H9 (cell line): Measurements from ENCODE around the gene ORAI2. TPM values are rescaled to one million over a fixed set of nuclear protein-coding genes. Genes with fewer than 3 reads are reported as not detected.

ENCODE experiments used
- DNase-seq: peaks from one replicate; pipeline ENCODE4 v3.0.0-alpha.2; 2017
- H2AFZ ChIP-seq: one replicate; pipeline ENCODE4 v1.6.1; 2013; ENCODE audit warnings: mild to moderate bottlenecking, low read length, control low read depth, moderate library complexity
- H2AK5ac ChIP-seq: 2 replicates; pipeline ENCODE4 v1.6.1; 2013; ENCODE audit warnings: low read length, control low read depth, mixed read lengths; ENCODE audit not compliant: insufficient read length
- H2BK120ac ChIP-seq: one replicate; pipeline ENCODE4 v1.6.1; 2013; ENCODE audit warnings: low read depth, mild to moderate bottlenecking, low read length, control low read depth, inconsistent platforms; ENCODE audit not compliant: poor library complexity, severe bottlenecking
- H2BK12ac ChIP-seq: 2 replicates; pipeline ENCODE4 v1.6.1; 2013; ENCODE audit warnings: low read length, control low read depth, mixed read lengths, low read depth; ENCODE audit not compliant: insufficient read length
- H2BK15ac ChIP-seq: 2 replicates; pipeline ENCODE4 v1.6.1; 2013; ENCODE audit warnings: low read depth, low read length, control low read depth
- H2BK20ac ChIP-seq: one replicate; pipeline ENCODE4 v1.6.1; 2013; ENCODE audit warnings: low read depth, mild to moderate bottlenecking, low read length, control low read depth, inconsistent platforms; ENCODE audit not compliant: poor library complexity, severe bottlenecking
- H2BK5ac ChIP-seq: 2 replicates; pipeline ENCODE4 v1.6.1; 2013; ENCODE audit warnings: low read length, control low read depth, mixed read lengths; ENCODE audit not compliant: insufficient read length
- H3K14ac ChIP-seq: 2 replicates; pipeline ENCODE4 v1.6.1; 2013; ENCODE audit warnings: low read length, control low read depth; ENCODE audit not compliant: insufficient read depth
- H3K18ac ChIP-seq: 2 replicates; pipeline ENCODE4 v1.6.1; 2013; ENCODE audit warnings: low read depth, mild to moderate bottlenecking, mixed read lengths, low read length, control low read depth; ENCODE audit not compliant: insufficient read length
- H3K23ac ChIP-seq: 2 replicates; pipeline ENCODE4 v1.6.1; 2013; ENCODE audit warnings: low read length, control low read depth, mixed read lengths, low read depth; ENCODE audit not compliant: insufficient read length
- H3K23me2 ChIP-seq: 2 replicates; pipeline ENCODE4 v1.6.1; 2013; ENCODE audit warnings: low read depth, mild to moderate bottlenecking, mixed read lengths, low read length, control low read depth; ENCODE audit not compliant: insufficient read length, poor library complexity, severe bottlenecking
- H3K27ac ChIP-seq: 2 replicates; pipeline ENCODE4 v1.5.1; 2013; ENCODE audit warnings: low read length, control low read depth, mixed read lengths, low read depth; ENCODE audit not compliant: insufficient read length
- H3K27me3 ChIP-seq: 2 replicates; pipeline ENCODE4 v1.6.1; 2013; ENCODE audit warnings: low read length, control low read depth, inconsistent platforms; ENCODE audit not compliant: insufficient read depth
- H3K4ac ChIP-seq: 2 replicates; pipeline ENCODE4 v1.6.1; 2013; ENCODE audit warnings: low read depth, mild to moderate bottlenecking, control low read depth, inconsistent platforms, low read length, moderate library complexity
- H3K4me1 ChIP-seq: 2 replicates; pipeline ENCODE4 v1.6.1; 2013; ENCODE audit warnings: low read length, control low read depth, inconsistent platforms; ENCODE audit not compliant: insufficient read depth
- H3K4me2 ChIP-seq: 2 replicates; pipeline ENCODE4 v1.6.1; 2013; ENCODE audit warnings: low read length, control low read depth, mixed read lengths; ENCODE audit not compliant: insufficient read length, insufficient read depth
- H3K56ac ChIP-seq: 2 replicates; pipeline ENCODE4 v1.6.1; 2013; ENCODE audit warnings: low read depth, mild to moderate bottlenecking, mixed read lengths, low read length, control low read depth; ENCODE audit not compliant: insufficient read length
- H3K79me1 ChIP-seq: 2 replicates; pipeline ENCODE4 v1.6.1; 2013; ENCODE audit warnings: low read depth, mild to moderate bottlenecking, moderate library complexity, low read length, control low read depth, inconsistent platforms; ENCODE audit not compliant: insufficient read depth, poor library complexity, severe bottlenecking
- H3K79me2 ChIP-seq: 2 replicates; pipeline ENCODE4 v1.6.1; 2013; ENCODE audit warnings: low read length, control low read depth, inconsistent platforms; ENCODE audit not compliant: insufficient read depth
- H3K9ac ChIP-seq: 2 replicates; pipeline ENCODE4 v1.6.1; 2013; ENCODE audit warnings: low read length, control low read depth, mixed read lengths; ENCODE audit not compliant: insufficient read length; ENCODE audit errors: extremely low read depth
- H3K9me3 ChIP-seq: one replicate; pipeline ENCODE4 v1.6.1; 2013; ENCODE audit warnings: low read depth, low read length, inconsistent platforms; ENCODE audit not compliant: control insufficient read depth
- H3T11ph ChIP-seq: one replicate; pipeline ENCODE4 v1.6.1; 2013; ENCODE audit warnings: mild to moderate bottlenecking, low read length, control low read depth, inconsistent platforms
- H4K20me1 ChIP-seq: one replicate; pipeline ENCODE4 v1.6.1; 2013; ENCODE audit not compliant: control insufficient read depth, insufficient read length, insufficient read depth
- H4K5ac ChIP-seq: 2 replicates; pipeline ENCODE4 v1.6.1; 2013; ENCODE audit warnings: low read depth, mild to moderate bottlenecking, mixed read lengths, low read length, control low read depth; ENCODE audit not compliant: insufficient read length
- H4K8ac ChIP-seq: replicated peaks from 2 replicates; pipeline ENCODE4 v1.6.1; 2013; ENCODE audit warnings: low read length, control low read depth, mixed read lengths, low read depth; ENCODE audit not compliant: insufficient read length
- H4K91ac ChIP-seq: 2 replicates; pipeline ENCODE4 v1.6.1; 2013; ENCODE audit warnings: low read depth, mild to moderate bottlenecking, moderate library complexity, mixed read lengths, low read length, control low read depth; ENCODE audit not compliant: insufficient read length
- H3K27ac Mint-ChIP-seq, 3 experiments: 2 replicates in 2 of 3; 3 replicates in 1 of 3; pipeline ENCODE4 v1.8.0; 2020 to 2021; ENCODE audit warnings: mixed read lengths in 3 of 3, mild to moderate bottlenecking in 1 of 3, moderate library complexity in 1 of 3
- H3K27me3 Mint-ChIP-seq: 2 replicates; pipeline ENCODE4 v1.8.0; 2021; ENCODE audit warnings: low read depth, mild to moderate bottlenecking, moderate library complexity, mixed read lengths
- H3K36me3 Mint-ChIP-seq, 3 experiments: 2 replicates in 2 of 3; 3 replicates in 1 of 3; pipeline ENCODE4 v1.8.0; 2020 to 2021; ENCODE audit warnings: low read depth in 3 of 3, mixed read lengths in 3 of 3; ENCODE audit not compliant: insufficient read depth in 1 of 3
- H3K4me1 Mint-ChIP-seq, 2 experiments: 2 replicates each; pipeline ENCODE4 v1.8.0; 2020; ENCODE audit warnings: mixed read lengths in 2 of 2
- H3K4me3 Mint-ChIP-seq, 2 experiments: 2 replicates in 1 of 2; 3 replicates in 1 of 2; pipeline ENCODE4 v1.8.0; 2020 to 2021; ENCODE audit warnings: mild to moderate bottlenecking in 2 of 2, mixed read lengths in 2 of 2, moderate library complexity in 1 of 2
- H3K9me3 Mint-ChIP-seq, 2 experiments: 2 replicates in 1 of 2; 3 replicates in 1 of 2; pipeline ENCODE4 v1.8.0; 2020; ENCODE audit warnings: mild to moderate bottlenecking in 2 of 2, mixed read lengths in 2 of 2, moderate library complexity in 1 of 2
- WGBS: extraction: QIAGEN DNeasy Blood & Tissue Kit; methylation state at CpG from one replicate; pipeline ENCODE4 v1.1.7; 2013; ENCODE audit warnings: missing lambda C conversion rate, low lambda C conversion rate, mixed read lengths; ENCODE audit not compliant: insufficient read length; ENCODE audit errors: extremely low coverage; 5-methylcytosine and 5-hydroxymethylcytosine counted together
- total RNA-seq: library from RNA; stranded (reverse); gene quantifications from 2 replicates; pipeline ENCODE4 v1.2.1, GENCODE V29; 2021
- TF ChIP-seq, protein P1 (sequence below): fragments of 200-600 bp; sonication (generic); conservative IDR thresholded peaks from 3 replicates; pipeline ENCODE4 v1.8.0; 2021; ENCODE audit warnings: antibody characterized with exemption, mild to moderate bottlenecking

Gene ORAI2
- total RNA-seq, 1 experiment from 2014 or later: 26.6 TPM

DNA sequence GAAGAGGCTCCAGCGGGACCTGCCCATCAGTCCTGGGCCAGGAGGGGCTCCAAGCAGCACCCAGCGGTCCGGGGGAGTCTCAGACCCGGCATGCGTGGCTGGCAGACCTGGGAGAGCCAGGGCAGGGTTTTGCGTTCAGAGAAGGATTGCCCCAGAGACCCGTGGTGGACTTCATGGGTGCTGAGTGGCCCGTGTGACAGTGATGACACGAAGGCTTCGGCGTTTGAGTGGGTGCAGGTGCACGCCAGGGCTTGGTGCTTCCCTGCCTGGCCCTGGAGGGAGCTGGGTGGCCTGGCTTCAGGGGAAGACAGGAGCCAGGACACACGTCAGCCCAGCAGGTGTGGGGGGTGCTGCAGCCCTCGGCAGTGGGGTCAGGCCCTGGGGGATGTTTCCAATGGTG lies 13.9 kb downstream of the ORAI2 start:
- H3K4me2 ChIP-seq: no peak overlapping the region
- no peaks in the 10 kb centered on the region for H4K20me1 ChIP-seq
- no peaks in the 10 kb centered on the region for H3K79me1 ChIP-seq
- no peak overlapping the region for H3K14ac ChIP-seq
- H2BK20ac ChIP-seq: no peak overlapping the region
- H3K27me3 ChIP-seq: no peaks in the 10 kb centered on the region
- H3K9me3 ChIP-seq: no peaks in the 10 kb centered on the region
- no peak overlapping the region for H4K5ac ChIP-seq
- no peak overlapping the region for H2BK12ac ChIP-seq
- no peak overlapping the region for H3K27ac ChIP-seq
- no peak overlapping the region for H2AK5ac ChIP-seq
- H3K18ac ChIP-seq: no peak overlapping the region
- H2BK120ac ChIP-seq: no peak overlapping the region
- H3K9ac ChIP-seq: no peak overlapping the region
- H2BK15ac ChIP-seq: no peak overlapping the region
- H3K4me3 Mint-ChIP-seq: no peak overlapping the region
- H4K8ac ChIP-seq: no peak overlapping the region
- no peaks in the 10 kb centered on the region for H3K23me2 ChIP-seq
- H2BK5ac ChIP-seq: no peak overlapping the region
- no peaks in the 10 kb centered on the region; the same call in 1 of the 2 replicates for H3K27me3 Mint-ChIP-seq
- no peak overlapping the region for H3K4ac ChIP-seq
- no peak overlapping the region; a peak in 1 of 7 replicates for H3K27ac Mint-ChIP-seq
- H3T11ph ChIP-seq: no peak overlapping the region
- H3K23ac ChIP-seq: no peak overlapping the region
- no peaks in the 10 kb centered on the region for H3K4me1 ChIP-seq
- no peak overlapping the region for H2AFZ ChIP-seq
- WGBS: no CpG with 5 or more reads among the region's 14 CpGs
- H4K91ac ChIP-seq: peak overlapping the region; percentile 69
- H3K9me3 Mint-ChIP-seq: no peaks in the 10 kb centered on the region
- TF ChIP-seq, protein P1, sequence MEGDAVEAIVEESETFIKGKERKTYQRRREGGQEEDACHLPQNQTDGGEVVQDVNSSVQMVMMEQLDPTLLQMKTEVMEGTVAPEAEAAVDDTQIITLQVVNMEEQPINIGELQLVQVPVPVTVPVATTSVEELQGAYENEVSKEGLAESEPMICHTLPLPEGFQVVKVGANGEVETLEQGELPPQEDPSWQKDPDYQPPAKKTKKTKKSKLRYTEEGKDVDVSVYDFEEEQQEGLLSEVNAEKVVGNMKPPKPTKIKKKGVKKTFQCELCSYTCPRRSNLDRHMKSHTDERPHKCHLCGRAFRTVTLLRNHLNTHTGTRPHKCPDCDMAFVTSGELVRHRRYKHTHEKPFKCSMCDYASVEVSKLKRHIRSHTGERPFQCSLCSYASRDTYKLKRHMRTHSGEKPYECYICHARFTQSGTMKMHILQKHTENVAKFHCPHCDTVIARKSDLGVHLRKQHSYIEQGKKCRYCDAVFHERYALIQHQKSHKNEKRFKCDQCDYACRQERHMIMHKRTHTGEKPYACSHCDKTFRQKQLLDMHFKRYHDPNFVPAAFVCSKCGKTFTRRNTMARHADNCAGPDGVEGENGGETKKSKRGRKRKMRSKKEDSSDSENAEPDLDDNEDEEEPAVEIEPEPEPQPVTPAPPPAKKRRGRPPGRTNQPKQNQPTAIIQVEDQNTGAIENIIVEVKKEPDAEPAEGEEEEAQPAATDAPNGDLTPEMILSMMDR: no peak
- peaks cover 2 to 20% (median 6%) of the 10 kb centered on the region in 3 experiments; a peak in 6 of 7 replicates for H3K36me3 Mint-ChIP-seq
- peaks cover 6 to 9% of the 10 kb centered on the region in 2 experiments for H3K4me1 Mint-ChIP-seq
- no peak for DNase-seq
- no peak overlapping the region for H3K56ac ChIP-seq
- no peaks in the 10 kb centered on the region for H3K79me2 ChIP-seq
